Right hindlimb (tissue), 1 donor: ENCODE data around the gene TLR5.
A peak's percentile ranks its signal among the peaks of the same experiment; 100 is the strongest.
"Not testable (repeated sequence)": the region's sequence is repeated elsewhere in the genome, so short reads cannot be mapped to it uniquely, and the experiment has no call there.

Source experiments
- DNase-seq: peaks from one replicate; pipeline ENCODE4 v3.0.0-alpha.2; 2018

The TLR5 gene, protein sequence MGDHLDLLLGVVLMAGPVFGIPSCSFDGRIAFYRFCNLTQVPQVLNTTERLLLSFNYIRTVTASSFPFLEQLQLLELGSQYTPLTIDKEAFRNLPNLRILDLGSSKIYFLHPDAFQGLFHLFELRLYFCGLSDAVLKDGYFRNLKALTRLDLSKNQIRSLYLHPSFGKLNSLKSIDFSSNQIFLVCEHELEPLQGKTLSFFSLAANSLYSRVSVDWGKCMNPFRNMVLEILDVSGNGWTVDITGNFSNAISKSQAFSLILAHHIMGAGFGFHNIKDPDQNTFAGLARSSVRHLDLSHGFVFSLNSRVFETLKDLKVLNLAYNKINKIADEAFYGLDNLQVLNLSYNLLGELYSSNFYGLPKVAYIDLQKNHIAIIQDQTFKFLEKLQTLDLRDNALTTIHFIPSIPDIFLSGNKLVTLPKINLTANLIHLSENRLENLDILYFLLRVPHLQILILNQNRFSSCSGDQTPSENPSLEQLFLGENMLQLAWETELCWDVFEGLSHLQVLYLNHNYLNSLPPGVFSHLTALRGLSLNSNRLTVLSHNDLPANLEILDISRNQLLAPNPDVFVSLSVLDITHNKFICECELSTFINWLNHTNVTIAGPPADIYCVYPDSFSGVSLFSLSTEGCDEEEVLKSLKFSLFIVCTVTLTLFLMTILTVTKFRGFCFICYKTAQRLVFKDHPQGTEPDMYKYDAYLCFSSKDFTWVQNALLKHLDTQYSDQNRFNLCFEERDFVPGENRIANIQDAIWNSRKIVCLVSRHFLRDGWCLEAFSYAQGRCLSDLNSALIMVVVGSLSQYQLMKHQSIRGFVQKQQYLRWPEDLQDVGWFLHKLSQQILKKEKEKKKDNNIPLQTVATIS

DNA sequence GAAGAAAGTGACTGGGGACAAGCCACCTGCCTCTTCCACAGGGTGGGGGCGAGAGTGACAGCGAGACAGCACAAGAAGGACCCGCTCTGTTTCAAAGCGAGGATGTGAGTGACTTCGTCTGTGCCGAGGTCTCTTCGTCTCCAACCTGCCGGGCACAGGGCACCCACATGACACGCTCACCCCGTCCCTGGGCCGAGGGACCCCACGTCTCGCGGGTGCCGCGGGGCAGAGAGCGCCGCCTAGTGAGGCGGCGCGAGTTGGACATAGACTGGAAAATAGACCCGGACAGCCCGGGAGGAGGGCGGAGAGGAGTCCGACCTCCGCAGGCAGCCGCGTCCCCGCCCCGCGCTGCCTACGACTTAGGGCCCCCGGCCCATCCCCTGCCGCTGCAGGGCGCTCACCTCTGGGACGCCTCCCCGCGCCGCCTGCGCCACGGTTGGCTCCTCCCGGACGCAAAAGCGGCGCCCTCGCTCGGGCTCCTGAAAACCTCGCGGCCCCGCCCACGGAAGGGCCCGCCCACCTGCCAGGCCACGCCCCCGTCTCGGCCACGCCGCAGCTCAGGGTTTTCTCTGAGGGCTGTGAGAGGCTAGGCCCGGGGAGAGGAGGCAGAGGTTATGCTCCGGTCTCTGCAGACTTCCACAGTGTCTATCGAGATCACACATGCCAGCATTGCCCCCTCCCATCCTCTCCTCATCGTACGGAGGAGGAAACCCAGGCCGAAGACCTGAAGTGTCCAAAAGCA lies at the start of gene TLR5:
Gene TLR5, minus strand, starts transcription at position 454 of the 742 bp plus-strand sequence. CDS start 30,217 bp downstream, outside the sequence.
- peak; percentile 85 for DNase-seq

- no peak for DNase-seq
Observed at GRCh38 chr1:223189903-223190724, 47.1 kb upstream of the TLR5 start.

- no peak for DNase-seq
Observed at GRCh38 chr1:223189525-223189902, 46.5 kb upstream of the TLR5 start.

DNA sequence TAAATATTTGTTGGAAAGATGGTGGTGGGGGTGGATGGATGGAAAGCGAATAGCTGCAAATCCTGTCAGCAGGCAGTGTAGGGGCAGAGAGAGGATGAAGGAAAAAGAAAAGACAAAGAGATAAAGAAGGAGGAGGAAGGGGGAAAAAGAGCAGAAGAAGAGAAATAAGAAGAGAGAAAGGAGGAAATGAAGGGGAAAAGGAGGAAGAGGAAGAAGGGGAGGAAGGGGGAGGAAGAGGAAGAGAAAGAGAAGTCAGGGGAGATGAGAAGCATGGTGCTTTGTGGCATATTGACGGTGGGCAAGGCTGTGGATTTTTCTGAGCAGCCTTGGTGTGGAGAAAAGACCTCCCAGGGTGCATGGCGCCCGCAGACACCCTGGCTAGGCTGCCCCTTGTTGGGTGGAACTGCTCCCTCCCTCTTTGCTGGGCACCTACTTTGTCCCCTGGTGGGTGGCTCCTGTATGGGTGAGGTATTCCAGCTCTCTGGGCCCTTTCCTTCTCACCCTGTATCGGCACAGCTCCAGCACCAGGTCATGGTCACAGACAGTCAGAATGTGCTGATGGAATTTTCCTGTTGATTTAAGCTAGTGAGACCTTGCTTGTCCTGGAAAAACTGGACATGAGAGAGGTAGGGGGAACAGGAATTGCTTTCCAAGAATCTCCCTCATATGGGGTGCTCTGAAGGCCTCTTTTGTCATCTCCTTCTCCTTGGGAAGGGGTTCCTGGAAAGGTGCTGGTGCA lies 45.7 kb upstream of the TLR5 start:
- no peak for DNase-seq

DNA sequence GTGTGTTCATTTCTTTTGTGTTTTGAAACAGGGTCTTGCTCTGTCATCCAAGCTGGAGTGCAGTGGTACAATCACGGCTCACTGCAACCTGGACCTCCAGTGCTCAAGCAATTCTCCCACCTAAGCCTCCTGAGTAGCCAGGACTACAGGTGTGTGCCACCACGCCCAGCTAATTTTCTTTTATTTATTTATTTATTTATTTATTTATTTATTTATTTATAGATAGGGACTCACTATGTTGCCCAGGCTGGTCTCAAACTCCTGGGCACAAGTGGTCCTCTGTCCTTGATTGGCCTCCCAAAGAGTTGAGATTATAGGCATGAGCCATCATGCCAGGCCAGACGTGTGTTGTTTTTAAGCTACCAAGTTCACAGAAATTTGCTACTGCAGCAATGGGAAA lies 43.8 kb upstream of the TLR5 start:
- DNase-seq, result no peak

DNA sequence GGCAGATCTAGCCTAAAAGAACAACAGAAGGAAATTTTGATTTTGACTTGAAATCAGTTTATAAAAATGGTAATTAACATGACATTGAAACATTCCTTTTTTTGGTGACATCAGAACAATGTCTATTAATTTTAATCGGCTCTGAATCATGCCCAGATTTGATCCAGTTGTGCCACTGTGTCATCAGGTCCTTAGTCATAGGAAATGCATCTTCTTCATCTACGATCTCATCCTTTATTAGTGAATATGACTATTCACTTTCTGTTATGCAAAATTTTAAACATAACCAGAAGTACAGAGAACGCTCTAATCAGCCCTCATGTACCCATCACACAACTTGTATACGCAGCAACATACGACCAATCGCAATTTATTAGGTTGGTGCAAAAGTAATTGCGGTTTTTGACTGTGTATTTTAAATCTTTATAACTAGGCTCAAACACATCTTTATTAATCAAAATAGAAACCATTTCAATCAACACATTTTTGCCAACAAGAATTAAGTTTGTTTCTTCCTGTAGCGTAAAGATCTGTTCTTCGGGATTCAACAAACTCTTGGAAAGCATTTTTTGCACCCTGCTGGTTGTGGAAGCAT lies 40.3 kb upstream of the TLR5 start:
- no peak for DNase-seq

- DNase-seq, result no peak
Observed at GRCh38 chr1:223180731-223181321, 37.8 kb upstream of the TLR5 start.

- DNase-seq, result no peak
Observed at GRCh38 chr1:223179786-223180185, 36.7 kb upstream of the TLR5 start.

DNA sequence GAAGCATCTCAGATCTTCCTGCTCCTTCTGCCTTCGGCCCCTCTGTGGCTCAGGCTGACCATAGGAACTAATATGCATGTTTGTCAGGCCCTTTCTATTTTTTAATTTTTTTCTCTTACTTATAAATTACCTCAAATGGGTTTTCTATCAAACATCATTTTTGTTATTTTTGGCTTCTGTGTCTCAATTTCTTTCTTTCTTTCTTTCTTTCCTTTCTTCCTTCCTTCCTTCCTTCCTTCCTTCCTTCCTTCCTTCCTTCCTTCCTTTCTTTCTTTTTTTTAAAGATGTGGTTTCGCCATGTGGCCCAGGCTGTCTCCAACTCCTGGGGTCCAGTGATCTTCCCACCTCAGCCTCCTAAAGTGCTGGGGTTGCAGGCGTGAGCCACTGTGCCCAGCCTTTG lies 36.2 kb upstream of the TLR5 start:
- no peak for DNase-seq

DNA sequence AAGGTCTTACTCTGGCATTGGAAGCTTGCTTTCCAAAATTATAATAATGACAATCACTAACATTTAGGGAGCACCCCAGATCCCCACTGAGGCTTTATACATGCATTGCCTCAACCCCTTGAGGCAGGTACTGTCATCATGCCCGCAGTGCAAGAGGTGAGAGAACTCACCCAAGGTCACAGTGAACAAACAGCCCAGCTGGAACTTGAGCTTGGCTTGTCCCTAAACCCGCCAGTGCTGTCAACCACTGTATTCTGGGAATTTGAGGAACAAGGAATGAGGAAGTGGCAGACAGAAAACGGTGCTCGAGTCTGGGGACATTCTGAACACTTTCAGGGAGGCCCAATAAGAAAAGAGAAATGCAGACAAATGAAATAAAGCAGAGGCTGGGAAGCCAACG lies 34.6 kb upstream of the TLR5 start:
- DNase-seq, result no peak

GRCh38 chr1:223176437-223176836 lies 33.4 kb upstream of the TLR5 start:
- DNase-seq, result no peak

DNA sequence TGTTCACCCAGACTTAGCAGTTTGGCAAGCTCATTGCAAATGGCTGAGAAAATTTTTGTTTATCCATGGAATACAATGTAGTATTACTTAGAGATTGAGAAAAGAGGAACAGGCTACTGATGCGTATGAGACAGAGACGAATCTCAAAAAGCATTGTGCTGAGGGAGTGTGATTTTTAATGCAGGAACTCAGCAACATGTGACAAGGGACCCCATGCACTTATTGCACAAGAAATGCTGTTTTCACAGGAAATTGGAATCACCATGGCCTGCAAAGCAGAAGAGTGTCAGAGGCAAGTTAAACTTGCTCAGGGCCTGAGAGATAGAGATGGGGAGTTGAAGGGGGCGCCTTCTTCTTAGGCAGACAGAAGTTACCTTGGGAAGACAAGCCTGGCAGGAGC lies 32.6 kb upstream of the TLR5 start:
- no peak for DNase-seq

DNA sequence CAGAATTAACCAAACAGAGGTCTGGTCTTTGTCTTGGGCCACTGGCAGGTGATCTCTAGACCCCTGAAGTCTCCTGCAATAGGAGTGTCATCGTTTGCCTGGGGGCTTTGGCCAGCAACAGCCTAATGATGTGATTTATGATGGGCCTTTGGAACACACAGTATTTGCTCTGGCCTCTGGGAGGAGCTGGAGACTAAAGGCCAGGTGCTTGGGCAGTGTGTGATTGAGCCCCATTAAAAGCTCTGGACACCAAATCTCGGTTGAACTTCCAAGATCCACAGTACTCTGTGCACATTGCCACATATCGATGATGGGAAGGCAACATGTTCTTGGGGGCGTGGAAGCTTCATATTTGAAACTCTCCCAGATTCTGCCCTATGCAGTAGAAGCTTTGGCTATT lies 32.0 kb upstream of the TLR5 start:
- no peak for DNase-seq

DNA sequence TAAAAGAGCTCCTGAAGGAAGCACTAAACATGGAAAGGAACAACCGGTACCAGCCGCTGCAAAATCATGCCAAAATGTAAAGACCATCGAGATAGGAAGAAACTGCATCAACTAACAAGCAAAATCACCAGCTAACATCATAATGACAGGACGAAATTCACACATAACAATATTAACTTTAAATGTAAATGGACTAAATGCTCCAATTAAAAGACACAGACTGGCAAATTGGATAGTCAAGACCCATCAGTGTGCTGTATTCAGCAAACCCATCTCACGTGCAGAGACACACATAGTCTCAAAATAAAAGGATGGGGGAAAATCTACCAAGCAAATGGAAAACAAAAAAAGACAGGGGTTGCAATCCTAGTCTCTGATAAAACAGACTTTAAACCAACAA lies 26.4 kb upstream of the TLR5 start:
- not testable (repeated sequence) for DNase-seq

DNA sequence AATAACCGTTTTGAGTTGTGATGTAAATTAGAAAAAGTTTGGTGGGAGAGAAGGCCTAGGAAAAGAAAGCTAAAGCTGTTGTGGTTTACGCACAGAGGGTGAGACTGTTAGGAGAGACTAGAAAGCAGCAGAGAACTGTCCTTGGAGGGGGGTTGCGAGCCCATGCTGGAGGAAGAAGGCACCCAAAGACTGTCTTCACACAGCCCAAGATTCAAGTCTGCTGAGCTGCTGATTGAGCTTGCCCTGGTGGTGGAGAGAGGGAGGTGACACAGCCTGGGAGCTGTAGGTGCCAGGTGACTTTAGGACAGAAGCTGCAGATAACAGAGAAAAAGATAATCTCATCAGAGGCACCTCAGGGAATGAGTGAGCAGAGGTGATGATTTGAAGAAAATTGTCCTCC lies 18.3 kb upstream of the TLR5 start:
- DNase-seq, result no peak

- no peak for DNase-seq
Observed at GRCh38 chr1:223156343-223156742, 13.3 kb upstream of the TLR5 start.

GRCh38 chr1:223155153-223155552 lies 12.1 kb upstream of the TLR5 start:
- DNase-seq, result no peak

DNA sequence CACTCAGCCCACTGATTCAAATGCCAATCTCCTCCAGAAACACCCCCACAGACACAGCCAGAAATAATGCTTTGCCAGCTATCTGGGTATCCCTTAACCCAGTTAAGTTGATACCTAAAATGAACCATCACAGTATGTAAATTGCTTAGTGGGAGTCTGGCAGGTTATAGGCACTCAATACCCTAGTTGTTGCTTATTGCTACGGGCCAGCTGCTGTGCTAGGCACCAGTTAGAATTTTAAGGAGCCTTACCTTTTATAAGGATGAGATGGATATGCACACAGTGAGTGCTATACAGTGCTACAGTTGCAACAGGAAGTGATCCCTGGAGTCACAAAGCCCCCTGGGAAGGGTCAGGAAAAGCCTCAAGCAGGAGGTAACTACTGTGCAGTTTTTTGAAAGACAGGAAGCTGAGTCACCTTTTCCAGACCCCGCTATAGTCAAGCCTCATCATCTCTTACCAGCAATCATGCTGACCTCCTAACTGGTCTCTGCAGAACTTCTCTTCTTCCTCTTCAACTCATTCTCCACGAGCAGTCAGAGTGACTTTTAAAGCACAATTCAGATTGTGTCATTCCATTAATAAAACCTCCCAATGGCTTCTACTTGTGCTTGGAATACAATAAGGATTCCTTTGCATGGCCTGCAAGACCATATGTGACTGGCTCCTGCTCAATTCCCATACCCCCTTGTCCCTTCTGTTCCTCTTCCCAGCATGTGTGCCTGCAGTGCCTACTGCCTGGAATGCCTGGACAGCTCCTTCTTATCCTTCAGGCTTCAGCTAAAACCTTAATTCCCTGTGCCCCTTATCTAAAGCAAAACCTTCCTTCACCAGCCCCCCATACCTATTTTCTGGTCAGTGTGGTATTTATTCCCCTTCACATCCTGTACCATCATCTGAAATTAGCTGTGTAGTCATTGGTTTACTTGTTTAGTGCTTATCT lies 10.4 kb upstream of the TLR5 start:
- DNase-seq, result no peak

GRCh38 chr1:223152399-223152798 lies 9.4 kb upstream of the TLR5 start:
- DNase-seq, result no peak

GRCh38 chr1:223150443-223150842 lies 7.4 kb upstream of the TLR5 start:
- no peak for DNase-seq
